A549 (cell line): ENCODE results near the gene SRL. TPM values are rescaled to one million over a fixed set of nuclear protein-coding genes. Genes with fewer than 3 reads are reported as not detected.
A peak's percentile ranks its signal among the peaks of the same experiment; 100 is the strongest.

Experiments used
- ATAC-seq, 2 experiments: fragments of 200-7000 bp in 1 of 2; fragments of >200 bp in 1 of 2; cut with Nextera tagmentation in 1 of 2; cut with Tn5 transposase in 1 of 2; 3 replicates each; pipeline versions ENCODE4 v1.8.0 to v1.9.1; 2018 to 2020; ENCODE audit warnings: mild to moderate bottlenecking in 1 of 2, moderate library complexity in 1 of 2
- CTCF ChIA-PET: fragments of 300-600 bp; sonication (Branson Sonifier 250); formaldehyde crosslinking; extraction: SDS; loops from one replicate; lab custom pipeline; 2021; ENCODE audit warnings: antibody characterized with exemption, inconsistent platforms; lab: Yijun Ruan, JAX
- POLR2A ChIA-PET: fragments of 350-600 bp; formaldehyde crosslinking; extraction: SDS; loops from one replicate; lab custom pipeline; 2021; ENCODE audit warnings: antibody characterized with exemption, inconsistent platforms; lab: Yijun Ruan, JAX
- DNase-seq, 2 experiments: peaks; one replicate each; pipeline versions ENCODE4 v3.0.0 to v3.0.0-alpha.2; 2011 to 2016; ENCODE audit warnings: low read depth in 1 of 2, low spot score in 1 of 2
- FAIRE-seq: peaks from 2 replicates; lab custom pipeline; 2011; peaks lifted over from hg19 to GRCh38; lab: Jason Lieb, UNC
- H3K27ac ChIP-seq, 2 experiments: fragments of >200 bp; sonication (Bioruptor Twin); formaldehyde crosslinking; 3 replicates each; pipeline ENCODE4 v1.5.1; 2016 to 2017
- H3K4me1 ChIP-seq: fragments of >200 bp; sonication (Bioruptor Twin); formaldehyde crosslinking; 3 replicates; pipeline ENCODE4 v1.6.1; 2016
- H3K4me2 ChIP-seq: fragments of >200 bp; sonication (Bioruptor Twin); formaldehyde crosslinking; 3 replicates; pipeline ENCODE4 v1.6.1; 2016
- H3K4me3 ChIP-seq: fragments of >200 bp; sonication (Bioruptor Twin); formaldehyde crosslinking; 3 replicates; pipeline ENCODE4 v1.5.1; 2016
- H3K9me3 ChIP-seq: fragments of >200 bp; sonication (Bioruptor Twin); formaldehyde crosslinking; 3 replicates; pipeline ENCODE4 v1.6.1; 2016
- BHLHE40 ChIP-seq: IDR thresholded peaks from 2 replicates; pipeline ENCODE4 v1.6.1; 2012; ENCODE audit warnings: low read depth, low read length, inconsistent platforms
- CBX2 ChIP-seq: fragments of 200-600 bp; sonication (generic); IDR thresholded peaks from 2 replicates; pipeline ENCODE4 v1.6.1; 2016; ENCODE audit warnings: low read depth, mild to moderate bottlenecking, borderline replicate concordance
- CBX8 ChIP-seq: fragments of 200-600 bp; sonication (generic); IDR thresholded peaks from 2 replicates; pipeline ENCODE4 v1.6.1; 2016
- CHD2 ChIP-seq: fragments of 150-350 bp; IDR thresholded peaks from 2 replicates; pipeline ENCODE4 v1.6.1; 2014; ENCODE audit warnings: low read length; ENCODE audit not compliant: partially characterized antibody
- EHMT2 ChIP-seq: fragments of 200-600 bp; sonication (generic); IDR thresholded peaks from 2 replicates; pipeline ENCODE4 v1.6.1; 2016; ENCODE audit warnings: antibody characterized with exemption, low read depth, mild to moderate bottlenecking, moderate library complexity
- FOSL2 ChIP-seq, 2 experiments: fragments of 450-650 bp in 1 of 2; fragments of >200 bp in 1 of 2; sonication (Bioruptor Twin) in 1 of 2; formaldehyde crosslinking; IDR thresholded peaks; 2 replicates each; pipeline versions ENCODE4 v1.5.0 to v1.6.1; 2016 to 2020; ENCODE audit warnings: mild to moderate bottlenecking in 1 of 2, moderate library complexity in 1 of 2
- FOXS1 ChIP-seq: fragments of 250-450 bp; sonication (Bioruptor Pico); IDR thresholded peaks from 2 replicates; pipeline ENCODE4 v1.5.0; 2020; ENCODE audit warnings: mild to moderate bottlenecking, moderate library complexity
- GATA3 ChIP-seq: IDR thresholded peaks from 2 replicates; pipeline ENCODE4 v1.6.1; 2012; ENCODE audit warnings: borderline replicate concordance
- HES2 ChIP-seq: fragments of >200 bp; sonication (Bioruptor Twin); formaldehyde crosslinking; IDR thresholded peaks from 2 replicates; pipeline ENCODE4 v1.6.1; 2016
- HMGXB4 ChIP-seq: fragments of 250-450 bp; sonication (Bioruptor Pico); IDR thresholded peaks from 2 replicates; pipeline ENCODE4 v1.5.0; 2021; ENCODE audit warnings: mild to moderate bottlenecking, moderate library complexity, borderline replicate concordance
- KDM1A ChIP-seq: fragments of 200-600 bp; sonication (generic); IDR thresholded peaks from 2 replicates; pipeline ENCODE4 v1.6.1; 2016; ENCODE audit warnings: low read depth, mild to moderate bottlenecking
- MAFK ChIP-seq: fragments of 450-650 bp; IDR thresholded peaks from 2 replicates; pipeline ENCODE4 v1.6.1; 2014; ENCODE audit not compliant: partially characterized antibody
- MAX ChIP-seq: IDR thresholded peaks from 2 replicates; pipeline ENCODE4 v1.6.1; 2012
- MYC ChIP-seq: IDR thresholded peaks from 2 replicates; pipeline ENCODE4 v1.6.1; 2012; ENCODE audit warnings: mild to moderate bottlenecking, inconsistent platforms, low read length, improper control_type of control experiment, borderline replicate concordance
- NR3C1 ChIP-seq: fragments of >200 bp; sonication (Bioruptor Twin); formaldehyde crosslinking; IDR thresholded peaks from 3 replicates; pipeline ENCODE4 v1.6.1; 2017
- PHF8 ChIP-seq: fragments of 200-600 bp; sonication (generic); IDR thresholded peaks from 2 replicates; pipeline ENCODE4 v1.6.1; 2016; ENCODE audit warnings: low read depth, mild to moderate bottlenecking, antibody characterized with exemption, moderate library complexity, borderline replicate concordance
- POLR2AphosphoS2 ChIP-seq: conservative IDR thresholded peaks from 2 replicates; pipeline ENCODE4 v1.6.1; 2012; ENCODE audit warnings: low read length, improper control_type of control experiment, inconsistent platforms
- RAD21 ChIP-seq, 2 experiments: fragments of >200 bp in 1 of 2; sonication (Bioruptor Twin) in 1 of 2; formaldehyde crosslinking in 1 of 2; IDR thresholded peaks in 1 of 2; conservative IDR thresholded peaks in 1 of 2; 2 replicates in 1 of 2; 3 replicates in 1 of 2; pipeline ENCODE4 v1.6.1; 2012 to 2018; ENCODE audit warnings: inconsistent platforms in 1 of 2
- RARB ChIP-seq: fragments of 250-450 bp; sonication (Bioruptor Pico); IDR thresholded peaks from 2 replicates; pipeline ENCODE4 v1.8.0; 2021; ENCODE audit warnings: mild to moderate bottlenecking, moderate library complexity
- RCOR1 ChIP-seq: fragments of 150-350 bp; IDR thresholded peaks from 2 replicates; pipeline ENCODE4 v1.6.1; 2014; ENCODE audit warnings: antibody characterized with exemption, low read length, low read depth
- RFX5 ChIP-seq: fragments of 450-650 bp; IDR thresholded peaks from 2 replicates; pipeline ENCODE4 v1.7.1; 2014; ENCODE audit warnings: antibody characterized with exemption, mild to moderate bottlenecking, moderate library complexity
- RNF2 ChIP-seq: fragments of 200-600 bp; sonication (generic); IDR thresholded peaks from 2 replicates; pipeline ENCODE4 v1.6.1; 2016; ENCODE audit warnings: low read depth, mild to moderate bottlenecking, antibody characterized with exemption, moderate library complexity, borderline replicate concordance
- SMC3 ChIP-seq: fragments of >200 bp; sonication (Bioruptor Twin); formaldehyde crosslinking; IDR thresholded peaks from 3 replicates; pipeline ENCODE4 v1.6.1; 2018; ENCODE audit warnings: inconsistent platforms
- TP53 ChIP-seq: fragments of 250-450 bp; sonication (Bioruptor Pico); IDR thresholded peaks from 2 replicates; pipeline ENCODE4 v1.5.0; 2021; ENCODE audit warnings: mild to moderate bottlenecking, moderate library complexity
- ZFP36 ChIP-seq: fragments of 450-650 bp; IDR thresholded peaks from 2 replicates; pipeline ENCODE4 v1.6.1; 2014; ENCODE audit warnings: borderline replicate concordance; ENCODE audit not compliant: partially characterized antibody
- WGBS: methylation state at CpG from one replicate; pipeline ENCODE4 v1.1.6; 2017; ENCODE audit errors: missing lambda C conversion rate; 5-methylcytosine and 5-hydroxymethylcytosine counted together
- polyA plus RNA-seq, 4 experiments: library from polyadenylated mRNA; depleted of rRNA in 3 of 4; stranded (reverse); fragments of >200 nt; fragmentation: RNase III in 1 of 4; extraction: RNeasy Plus Mini Kit Qiagen cat#74134 plus additional on column Dnase treatment in 1 of 4; gene quantifications; 2 replicates in 3 of 4; 3 replicates in 1 of 4; pipeline ENCODE4 v1.2.3, GENCODE V29; 2011 to 2017

SRL gene
- polyA plus RNA-seq, 2 of the 4 experiments (the other 2 are of a cell fraction) = 0.03 TPM; not detected in 1

GRCh38 chr16:4225075-4225474 is 16.8 kb downstream of the SRL start:
- TF ChIP-seq PHF8 (no peak), NR3C1 (no peak)
- H3K27ac ChIP-seq = no peak overlapping the region
- H3K4me1 ChIP-seq = no peaks in the 10 kb centered on the region
- no peak for DNase-seq
- 43% methylated on average over 2 of the region's 2 CpGs for WGBS
- FAIRE-seq = no peak
- ChIA-PET CTCF (interaction anchor here (0.6 to 2.7 kb wide), 6 partner anchors 9 to 242 kb away, joined by 3 to 10 read pairs (median 4); partner anchors contain the start of gene SRL), POLR2A (no interaction called here)
- no peak for ATAC-seq
- no peak overlapping the region for H3K4me3 ChIP-seq
- H3K9me3 ChIP-seq = no peaks in the 10 kb centered on the region
- H3K4me2 ChIP-seq = no peak overlapping the region

- POLR2A ChIA-PET = no interaction called here
- WGBS = 83% methylated on average over 5 of the region's 5 CpGs
- Histone ChIP-seq H3K27ac (no peak overlapping the region), H3K9me3 (no peaks in the 10 kb centered on the region), H3K4me1 (no peaks in the 10 kb centered on the region), H3K4me3 (no peak overlapping the region), H3K4me2 (no peak overlapping the region)
- ATAC-seq = no peak
- no peak for DNase-seq
- CTCF ChIA-PET = interaction anchor here (1.0 kb wide), 2 partner anchors 11 to 20 kb away, joined by 3 to 5 read pairs; no protein-coding TSS in a partner anchor
- no peak for FAIRE-seq
- no peak for TF ChIP-seq GATA3
- TF ChIP-seq FOSL2 (IDR thresholded peaks at IDR 0.05) = no peak
- no peak for TF ChIP-seq FOSL2 (CRISPR knock-in tag; IDR thresholded peaks at IDR 0.05)
- no peak for TF ChIP-seq BHLHE40
- no peak for TF ChIP-seq RAD21 (conservative IDR thresholded peaks at IDR 0.05 in 1 of 2, IDR thresholded peaks at IDR 0.05 in 1 of 2)
- no peak for TF ChIP-seq RCOR1
- no peak for TF ChIP-seq CBX8
- TF ChIP-seq RARB = no peak
- TF ChIP-seq KDM1A = no peak
- TF ChIP-seq HES2 = no peak
Measured at GRCh38 chr16:4220358-4220757, 21.5 kb downstream of the SRL start.

GRCh38 chr16:4218202-4218601 is 23.7 kb downstream of the SRL start:
- Histone ChIP-seq H3K4me2 (no peak overlapping the region), H3K9me3 (no peaks in the 10 kb centered on the region), H3K4me3 (no peak overlapping the region), H3K27ac (0 out of 6 replicates have a peak overlapping the region, but pooled peaks of 1 of the 2 experiments have one; percentile 29), H3K4me1 (peaks cover 14% of the 10 kb centered on the region)
- 86% methylated on average over 14 of the region's 14 CpGs for WGBS
- ChIA-PET CTCF (interaction anchor here (0.6 to 3.2 kb wide), 6 partner anchors 10 to 235 kb away, joined by 3 to 18 read pairs (median 4); no protein-coding TSS in a partner anchor), POLR2A (no interaction called here)
- no peak for TF ChIP-seq FOXS1 (CRISPR knock-in tag)
- TF ChIP-seq TP53 = no peak
- TF ChIP-seq ZFP36 = no peak
- no peak for TF ChIP-seq BHLHE40
- no peak for TF ChIP-seq SMC3
- TF ChIP-seq RFX5 = no peak
- no peak for TF ChIP-seq CBX2
- TF ChIP-seq MYC = no peak
- DNase-seq (no peak), FAIRE-seq (no peak), ATAC-seq (no peak)

- H3K27ac ChIP-seq = peak overlapping the region in 1 of 2 experiments; percentile 29; a peak in 1 of 6 replicates
- CTCF ChIA-PET = interaction anchor here (0.8 to 3.2 kb wide), 6 partner anchors 9 to 234 kb away, joined by 3 to 18 read pairs (median 5); no protein-coding TSS in a partner anchor
- FAIRE-seq = no peak
- no peak for ATAC-seq
- DNase-seq = no peak
- H3K4me1 ChIP-seq = peaks cover 22% of the 10 kb centered on the region
- POLR2A ChIA-PET = interaction anchor here (1.0 kb wide), 1 partner anchor 36 kb away, joined by 3 read pairs; no protein-coding TSS in a partner anchor
- H3K4me3 ChIP-seq = no peak overlapping the region
- no peak overlapping the region for H3K4me2 ChIP-seq
- 82% methylated on average over 20 of the region's 20 CpGs for WGBS
- no peaks in the 10 kb centered on the region for H3K9me3 ChIP-seq
- no peak for TF ChIP-seq EHMT2
- TF ChIP-seq RAD21 (conservative IDR thresholded peaks at IDR 0.05 in 1 of 2, IDR thresholded peaks at IDR 0.05 in 1 of 2) = no peak
- TF ChIP-seq FOXS1 (CRISPR knock-in tag) = no peak
- TF ChIP-seq CBX8 = no peak
- no peak for TF ChIP-seq SMC3
- no peak for TF ChIP-seq RFX5
- no peak for TF ChIP-seq NR3C1
- no peak for TF ChIP-seq PHF8
- TF ChIP-seq POLR2AphosphoS2 = no peak
- no peak for TF ChIP-seq RNF2
- TF ChIP-seq MAFK = no peak
- TF ChIP-seq CHD2 = no peak
- TF ChIP-seq FOSL2 (IDR thresholded peaks at IDR 0.05) = no peak
- no peak for TF ChIP-seq FOSL2 (CRISPR knock-in tag; IDR thresholded peaks at IDR 0.05)
- no peak for TF ChIP-seq MAX
- TF ChIP-seq HMGXB4 (CRISPR knock-in tag) = no peak
Measured at GRCh38 chr16:4217204-4218131, 24.4 kb downstream of the SRL start.
